Right lobe of liver (tissue), 4 donors: ENCODE data around the gene NME8.

Experiments used
- CTCF ChIP-seq, 4 donors: fragments of 200-600 bp in 3 of 4; fragments of 450-650 bp in 1 of 4; IDR thresholded peaks; one replicate each; pipeline versions ENCODE4 v1.5.1 to v1.8.0; 2016 to 2022; ENCODE audit warnings: antibody characterized with exemption in 4 of 4, mild to moderate bottlenecking in 2 of 4
- POLR2A ChIP-seq: fragments of 450-650 bp; IDR thresholded peaks from one replicate; pipeline ENCODE4 v1.6.1; 2017; ENCODE audit warnings: antibody characterized with exemption, mild to moderate bottlenecking
- donor health status: DM: no; HTN: no; CAD: no.
- donor health status: DM: no; HTN: no; CAD: no.
- donor health status: DM: no; HTN: yes; CAD: no.

- TF ChIP-seq CTCF (IDR thresholded peaks at IDR 0.05) (no peak), POLR2A (no peak)
Observed at GRCh38 chr7:37826825-37827224, 21.6 kb upstream of the NME8 start.
